HL-60 (cell line): ENCODE results near the gene TACC2.

ENCODE experiments used
- DNase-seq, 2 experiments: peaks; one replicate each; pipeline ENCODE4 v3.0.0-alpha.2; 2010 to 2020; ENCODE audit warnings: low read depth in 1 of 2, low spot score in 1 of 2
- H3K27ac ChIP-seq: fragments of 250-450 bp; sonication (Bioruptor Pico); replicated peaks from 2 replicates; pipeline ENCODE4 v1.5.1; 2020; ENCODE audit warnings: mild to moderate bottlenecking, moderate library complexity
- H3K27me3 ChIP-seq: fragments of 250-450 bp; sonication (Bioruptor Pico); 2 replicates; pipeline ENCODE4 v1.5.1; 2021; ENCODE audit warnings: mild to moderate bottlenecking, moderate library complexity; ENCODE audit not compliant: insufficient read depth, poor library complexity, severe bottlenecking
- H3K4me3 ChIP-seq: replicated peaks from 2 replicates; pipeline ENCODE4 v1.5.1; 2011; ENCODE audit warnings: mild to moderate bottlenecking, control low read depth, low read length; ENCODE audit not compliant: insufficient read depth
- GABPA ChIP-seq: IDR thresholded peaks from 2 replicates; pipeline ENCODE4 v1.6.1; 2012; ENCODE audit warnings: low read depth
- POLR2AphosphoS5 ChIP-seq: IDR thresholded peaks from 2 replicates; pipeline ENCODE4 v1.6.1; 2012; ENCODE audit warnings: low read depth
- SPI1 ChIP-seq: IDR thresholded peaks from 2 replicates; pipeline ENCODE4 v1.6.1; 2012; ENCODE audit warnings: low read depth, mild to moderate bottlenecking, borderline replicate concordance
- TF ChIP-seq, protein P1 (sequence below): IDR thresholded peaks from 2 replicates; pipeline ENCODE4 v1.6.1; 2012; ENCODE audit warnings: low read depth; ENCODE audit not compliant: insufficient replicate concordance
- TF ChIP-seq, protein P2 (sequence below): IDR thresholded peaks from one replicate; pipeline ENCODE4 v1.5.1; 2011; ENCODE audit warnings: low read length, control low read depth, inconsistent platforms; ENCODE audit not compliant: insufficient read depth

The TACC2 gene

DNA sequence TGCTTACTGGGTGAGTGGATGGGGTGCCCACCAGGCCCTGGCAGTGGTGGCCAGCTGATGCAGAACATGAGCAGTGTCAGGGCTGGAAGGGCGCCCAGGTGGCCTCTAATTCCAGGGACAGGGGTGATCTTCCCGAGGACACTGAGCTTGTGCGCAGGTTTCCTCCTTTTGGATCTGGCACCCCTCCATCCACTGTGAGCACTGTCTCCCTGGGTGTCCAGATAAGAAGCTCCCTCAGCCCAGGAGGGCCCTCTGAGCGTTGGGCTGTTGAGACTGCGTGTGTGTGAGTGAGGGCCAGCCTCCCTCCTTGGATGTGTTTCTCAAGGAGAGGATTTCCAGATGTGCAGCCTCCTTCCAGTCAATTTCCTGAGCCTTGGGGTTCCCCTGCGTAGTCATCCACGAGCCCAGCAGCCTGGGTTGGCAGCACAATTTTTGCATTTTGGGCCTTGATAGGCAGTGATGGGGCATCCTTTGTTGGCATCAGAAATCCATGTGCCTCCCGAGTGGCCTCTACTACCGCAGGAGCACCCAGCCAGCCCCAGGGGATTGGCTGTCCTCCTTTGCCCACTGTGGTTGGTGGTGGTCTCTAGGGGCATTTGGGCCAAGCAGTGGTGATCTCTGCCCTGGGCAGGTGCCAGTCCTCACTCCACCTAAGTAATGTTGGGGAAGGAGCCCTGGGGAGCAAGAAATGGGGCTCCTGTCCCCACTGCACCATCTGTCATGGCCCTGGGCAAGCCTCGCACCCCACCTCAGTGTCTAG, 261.2 kb downstream of the TACC2 start:
- Histone ChIP-seq H3K4me3 (no peak overlapping the region), H3K27me3 (no peaks in the 10 kb centered on the region), H3K27ac (no peak overlapping the region)
- TF ChIP-seq GABPA (no peak), SPI1 (no peak), POLR2AphosphoS5 (no peak)
- TF ChIP-seq, protein P1, sequence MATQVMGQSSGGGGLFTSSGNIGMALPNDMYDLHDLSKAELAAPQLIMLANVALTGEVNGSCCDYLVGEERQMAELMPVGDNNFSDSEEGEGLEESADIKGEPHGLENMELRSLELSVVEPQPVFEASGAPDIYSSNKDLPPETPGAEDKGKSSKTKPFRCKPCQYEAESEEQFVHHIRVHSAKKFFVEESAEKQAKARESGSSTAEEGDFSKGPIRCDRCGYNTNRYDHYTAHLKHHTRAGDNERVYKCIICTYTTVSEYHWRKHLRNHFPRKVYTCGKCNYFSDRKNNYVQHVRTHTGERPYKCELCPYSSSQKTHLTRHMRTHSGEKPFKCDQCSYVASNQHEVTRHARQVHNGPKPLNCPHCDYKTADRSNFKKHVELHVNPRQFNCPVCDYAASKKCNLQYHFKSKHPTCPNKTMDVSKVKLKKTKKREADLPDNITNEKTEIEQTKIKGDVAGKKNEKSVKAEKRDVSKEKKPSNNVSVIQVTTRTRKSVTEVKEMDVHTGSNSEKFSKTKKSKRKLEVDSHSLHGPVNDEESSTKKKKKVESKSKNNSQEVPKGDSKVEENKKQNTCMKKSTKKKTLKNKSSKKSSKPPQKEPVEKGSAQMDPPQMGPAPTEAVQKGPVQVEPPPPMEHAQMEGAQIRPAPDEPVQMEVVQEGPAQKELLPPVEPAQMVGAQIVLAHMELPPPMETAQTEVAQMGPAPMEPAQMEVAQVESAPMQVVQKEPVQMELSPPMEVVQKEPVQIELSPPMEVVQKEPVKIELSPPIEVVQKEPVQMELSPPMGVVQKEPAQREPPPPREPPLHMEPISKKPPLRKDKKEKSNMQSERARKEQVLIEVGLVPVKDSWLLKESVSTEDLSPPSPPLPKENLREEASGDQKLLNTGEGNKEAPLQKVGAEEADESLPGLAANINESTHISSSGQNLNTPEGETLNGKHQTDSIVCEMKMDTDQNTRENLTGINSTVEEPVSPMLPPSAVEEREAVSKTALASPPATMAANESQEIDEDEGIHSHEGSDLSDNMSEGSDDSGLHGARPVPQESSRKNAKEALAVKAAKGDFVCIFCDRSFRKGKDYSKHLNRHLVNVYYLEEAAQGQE, result no peak
- TF ChIP-seq, protein P2, sequence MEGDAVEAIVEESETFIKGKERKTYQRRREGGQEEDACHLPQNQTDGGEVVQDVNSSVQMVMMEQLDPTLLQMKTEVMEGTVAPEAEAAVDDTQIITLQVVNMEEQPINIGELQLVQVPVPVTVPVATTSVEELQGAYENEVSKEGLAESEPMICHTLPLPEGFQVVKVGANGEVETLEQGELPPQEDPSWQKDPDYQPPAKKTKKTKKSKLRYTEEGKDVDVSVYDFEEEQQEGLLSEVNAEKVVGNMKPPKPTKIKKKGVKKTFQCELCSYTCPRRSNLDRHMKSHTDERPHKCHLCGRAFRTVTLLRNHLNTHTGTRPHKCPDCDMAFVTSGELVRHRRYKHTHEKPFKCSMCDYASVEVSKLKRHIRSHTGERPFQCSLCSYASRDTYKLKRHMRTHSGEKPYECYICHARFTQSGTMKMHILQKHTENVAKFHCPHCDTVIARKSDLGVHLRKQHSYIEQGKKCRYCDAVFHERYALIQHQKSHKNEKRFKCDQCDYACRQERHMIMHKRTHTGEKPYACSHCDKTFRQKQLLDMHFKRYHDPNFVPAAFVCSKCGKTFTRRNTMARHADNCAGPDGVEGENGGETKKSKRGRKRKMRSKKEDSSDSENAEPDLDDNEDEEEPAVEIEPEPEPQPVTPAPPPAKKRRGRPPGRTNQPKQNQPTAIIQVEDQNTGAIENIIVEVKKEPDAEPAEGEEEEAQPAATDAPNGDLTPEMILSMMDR, result no peak
- no peak for DNase-seq

GRCh38 chr10:122251459-122252255, 262.7 kb downstream of the TACC2 start:
- Histone ChIP-seq H3K27me3 (no peaks in the 10 kb centered on the region), H3K27ac (no peak overlapping the region), H3K4me3 (no peak overlapping the region)
- TF ChIP-seq, protein P2, result no peak
- TF ChIP-seq, protein P1, result no peak
- TF ChIP-seq GABPA (no peak), POLR2AphosphoS5 (no peak), SPI1 (no peak)
- no peak for DNase-seq

DNA sequence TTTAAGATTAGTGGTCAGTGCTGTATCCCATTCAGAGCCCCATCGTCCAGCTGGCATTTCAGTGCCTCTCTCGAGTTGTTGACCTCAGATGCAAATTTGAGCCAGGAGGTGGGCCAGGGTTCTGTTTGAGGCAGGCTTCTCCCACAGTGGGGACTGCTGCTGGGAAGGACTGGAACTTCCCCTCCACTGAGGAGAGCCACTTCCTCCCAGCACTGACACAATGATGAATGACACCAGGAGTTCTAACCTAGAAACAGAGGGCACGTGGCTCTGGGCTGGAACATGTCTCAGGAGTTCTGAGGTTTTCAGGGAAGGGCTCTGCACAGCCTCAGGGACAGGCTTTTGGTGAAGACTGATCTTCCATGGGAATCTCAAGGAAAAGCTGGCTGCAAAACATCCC, 263.8 kb downstream of the TACC2 start:
- H3K27ac ChIP-seq, result no peak overlapping the region
- no peak overlapping the region for H3K4me3 ChIP-seq
- TF ChIP-seq POLR2AphosphoS5 (no peak), SPI1 (peak; percentile 25; the same call in 1 of the 2 replicates), GABPA (no peak)
- DNase-seq, result no peak
- H3K27me3 ChIP-seq, result no peaks in the 10 kb centered on the region

DNA sequence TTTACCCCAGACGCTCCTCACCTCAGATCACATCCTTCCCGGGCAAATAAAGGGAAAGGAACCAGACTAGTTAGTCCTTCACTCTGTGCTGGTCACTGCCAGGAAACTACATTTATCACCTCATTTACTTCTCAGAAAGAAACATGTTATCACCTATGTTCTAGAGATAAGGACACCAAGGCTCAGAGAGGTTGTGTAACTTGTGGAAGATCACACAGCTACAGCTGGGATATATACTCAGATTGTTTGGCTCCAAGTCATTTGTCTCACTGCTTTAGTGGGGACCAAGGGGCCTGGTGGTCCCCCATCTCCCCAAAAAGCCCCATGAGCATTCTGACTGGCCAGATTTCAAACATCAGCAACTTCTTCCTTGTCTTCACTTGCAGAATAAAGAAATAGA, 264.6 kb downstream of the TACC2 start:
- H3K27me3 ChIP-seq, result no peaks in the 10 kb centered on the region
- no peak overlapping the region for H3K27ac ChIP-seq
- TF ChIP-seq GABPA, result no peak
- TF ChIP-seq, protein P1, result no peak
- no peak for TF ChIP-seq SPI1
- TF ChIP-seq, protein P2, result no peak
- TF ChIP-seq POLR2AphosphoS5, result no peak
- DNase-seq, result no peak
- H3K4me3 ChIP-seq, result no peak overlapping the region
